ENCODE measurements around the gene DCST2.

- TF ChIP-seq CTCF (IDR thresholded peaks at IDR 0.05 in 2 of 3, conservative IDR thresholded peaks at IDR 0.05 in 1 of 3; ENCODE audit: control insufficient read depth in 2 of 3, extremely low read depth in 1 of 3, insufficient read depth in 1 of 3, low read depth in 3 of 3, low read length in 3 of 3) (no peak), EZH2 (IDR thresholded peaks at IDR 0.05; ENCODE audit: borderline replicate concordance, control insufficient read depth, low read depth, low read length) (no peak), FOXM1 (IDR thresholded peaks at IDR 0.05; ENCODE audit: low read depth, low read length) (no peak), FOXK2 (IDR thresholded peaks at IDR 0.05) (no peak)
Observed at GRCh38 chr1:155039308-155039669, 5.7 kb upstream of the DCST2 start.
